Suprapubic skin (tissue), 4 donors: ENCODE data around the gene NUTM2E. TPM values are rescaled to one million over a fixed set of nuclear protein-coding genes. Genes with fewer than 3 reads are reported as not detected.
"Not testable (repeated sequence)": the region's sequence is repeated elsewhere in the genome, so short reads cannot be mapped to it uniquely, and the experiment has no call there.

Source experiments
- DNase-seq, 2 donors: peaks; one replicate each; pipeline ENCODE4 v3.0.0-alpha.2; 2019; ENCODE audit warnings: low spot score in 2 of 2
- H3K27ac ChIP-seq: fragments of 200-600 bp; sonication (generic); one replicate; pipeline ENCODE4 v1.5.1; 2019
- H3K27me3 ChIP-seq: fragments of 200-600 bp; sonication (generic); one replicate; pipeline ENCODE4 v1.5.1; 2019
- H3K36me3 ChIP-seq: fragments of 200-600 bp; sonication (generic); one replicate; pipeline ENCODE4 v1.5.1; 2019
- H3K4me1 ChIP-seq: fragments of 200-600 bp; sonication (generic); one replicate; pipeline ENCODE4 v1.5.1; 2019
- H3K4me3 ChIP-seq: fragments of 200-600 bp; sonication (generic); one replicate; pipeline ENCODE4 v1.5.1; 2019; ENCODE audit warnings: mild to moderate bottlenecking
- H3K9me3 ChIP-seq: fragments of 200-600 bp; sonication (generic); one replicate; pipeline ENCODE4 v1.5.1; 2019
- CTCF ChIP-seq, 2 donors: fragments of 200-600 bp in 1 of 2; fragments of 450-650 bp in 1 of 2; sonication (generic) in 1 of 2; IDR thresholded peaks; one replicate each; pipeline ENCODE4 v1.5.1; 2016 to 2019; ENCODE audit warnings: antibody characterized with exemption in 2 of 2, mild to moderate bottlenecking in 1 of 2, moderate library complexity in 1 of 2
- WGBS: methylation state at CpG from one replicate; pipeline ENCODE4 v1.1.5; 2018; 5-methylcytosine and 5-hydroxymethylcytosine counted together
- total RNA-seq, 4 donors: library from RNA; depleted of rRNA; stranded (reverse); fragments of >200 nt; gene quantifications; one replicate each; pipeline ENCODE4 v1.1.0, GENCODE V29; 2016

Gene NUTM2E
- total RNA-seq, result not detected

GRCh38 chr10:79826496-79827215 lies at the start of gene NUTM2E:
TSS of gene NUTM2E (plus strand) at chr10:79826739. CDS start at chr10:79841741, 15,002 bp downstream.
- H3K36me3 ChIP-seq, H3K9me3 ChIP-seq, H3K27me3 ChIP-seq: not testable (repeated sequence)
- 0% methylated on average over 2 of the region's 78 CpGs for WGBS
- peak; percentile 81 to 85 for DNase-seq
- peak within 1 kb of the TSS; percentile 64 for H3K4me3 ChIP-seq
- H3K4me1 ChIP-seq, result peaks cover 15% of the 10 kb centered on the region
- peak within 1 kb of the TSS; percentile 91 for H3K27ac ChIP-seq

GRCh38 chr10:79777997-79778396 lies 48.5 kb upstream of the NUTM2E start:
- not testable (repeated sequence) for H3K27ac ChIP-seq, H3K27me3 ChIP-seq, DNase-seq, H3K36me3 ChIP-seq, H3K9me3 ChIP-seq, H3K4me1 ChIP-seq, H3K4me3 ChIP-seq

- H3K36me3 ChIP-seq, H3K27ac ChIP-seq, H3K4me1 ChIP-seq, H3K9me3 ChIP-seq, H3K27me3 ChIP-seq, H3K4me3 ChIP-seq: not testable (repeated sequence)
- 31% methylated on average over 14 of the region's 14 CpGs for WGBS
- peak; percentile 78 to 79 for DNase-seq
- TF ChIP-seq CTCF (IDR thresholded peaks at IDR 0.05), result peak in 1 of 2 donors; percentile 50
Measured at GRCh38 chr10:79779310-79779938, 47.1 kb upstream of the NUTM2E start.

- not testable (repeated sequence) for H3K36me3 ChIP-seq, H3K27me3 ChIP-seq, H3K4me1 ChIP-seq, H3K27ac ChIP-seq, DNase-seq, H3K9me3 ChIP-seq, H3K4me3 ChIP-seq
- WGBS, result 44% methylated on average over 1 of the region's 2 CpGs
Measured at GRCh38 chr10:79779992-79780391, 46.5 kb upstream of the NUTM2E start.

- H3K9me3 ChIP-seq, DNase-seq, H3K27ac ChIP-seq, H3K36me3 ChIP-seq, H3K4me3 ChIP-seq, H3K27me3 ChIP-seq, H3K4me1 ChIP-seq: not testable (repeated sequence)
- WGBS, result 94% methylated on average over 3 of the region's 3 CpGs
Measured at GRCh38 chr10:79781584-79781983, 45.0 kb upstream of the NUTM2E start.

- H3K4me3 ChIP-seq, H3K36me3 ChIP-seq, H3K27ac ChIP-seq, H3K9me3 ChIP-seq, DNase-seq, H3K27me3 ChIP-seq, H3K4me1 ChIP-seq: not testable (repeated sequence)
Measured at GRCh38 chr10:79787455-79787952, 39.0 kb upstream of the NUTM2E start.

- WGBS, result 70% methylated on average over 1 of the region's 2 CpGs
Measured at GRCh38 chr10:79789351-79789750, 37.2 kb upstream of the NUTM2E start.

GRCh38 chr10:79791906-79792517 lies 34.5 kb upstream of the NUTM2E start:
- 89% methylated on average over 3 of the region's 4 CpGs for WGBS

More at GRCh38 chr10:79789351-79789750, 37.2 kb upstream of the NUTM2E start:
- H3K27me3 ChIP-seq, H3K36me3 ChIP-seq, H3K9me3 ChIP-seq, H3K4me1 ChIP-seq, H3K4me3 ChIP-seq, H3K27ac ChIP-seq, DNase-seq: not testable (repeated sequence)

GRCh38 chr10:79799337-79799736 lies 27.2 kb upstream of the NUTM2E start:
- not testable (repeated sequence) for H3K4me3 ChIP-seq, H3K9me3 ChIP-seq, H3K27me3 ChIP-seq, DNase-seq, H3K27ac ChIP-seq, H3K36me3 ChIP-seq, H3K4me1 ChIP-seq
- no CpG with 5 or more reads among the region's 1 CpG for WGBS

More at GRCh38 chr10:79791906-79792517, 34.5 kb upstream of the NUTM2E start:
- H3K27ac ChIP-seq, DNase-seq, H3K27me3 ChIP-seq, H3K4me3 ChIP-seq, H3K36me3 ChIP-seq, H3K4me1 ChIP-seq, H3K9me3 ChIP-seq: not testable (repeated sequence)

- not testable (repeated sequence) for H3K27me3 ChIP-seq, H3K27ac ChIP-seq
- 84% methylated on average over 2 of the region's 2 CpGs for WGBS
Measured at GRCh38 chr10:79805857-79806256, 20.7 kb upstream of the NUTM2E start.

GRCh38 chr10:79811895-79812294 lies 14.6 kb upstream of the NUTM2E start:
- H3K27me3 ChIP-seq, H3K4me1 ChIP-seq, H3K9me3 ChIP-seq, DNase-seq, H3K27ac ChIP-seq, H3K4me3 ChIP-seq, H3K36me3 ChIP-seq: not testable (repeated sequence)

More at GRCh38 chr10:79805857-79806256, 20.7 kb upstream of the NUTM2E start:
- H3K4me1 ChIP-seq, DNase-seq, H3K9me3 ChIP-seq, H3K4me3 ChIP-seq, H3K36me3 ChIP-seq: not testable (repeated sequence)

GRCh38 chr10:79816290-79816689 lies 10.2 kb upstream of the NUTM2E start:
- H3K27me3 ChIP-seq, H3K4me3 ChIP-seq, H3K36me3 ChIP-seq, DNase-seq, H3K4me1 ChIP-seq, H3K27ac ChIP-seq, H3K9me3 ChIP-seq: not testable (repeated sequence)
- WGBS, result no CpG with 5 or more reads among the region's 2 CpGs

GRCh38 chr10:79823387-79823786 lies 3.2 kb upstream of the NUTM2E start:
- not testable (repeated sequence) for H3K9me3 ChIP-seq, H3K4me3 ChIP-seq, H3K27me3 ChIP-seq, H3K27ac ChIP-seq, H3K36me3 ChIP-seq, DNase-seq
- WGBS, result 94% methylated on average over 6 of the region's 6 CpGs
- peaks cover 10% of the 10 kb centered on the region for H3K4me1 ChIP-seq
